Fibroblast of upper back skin (primary cell): Measurements from ENCODE around the gene RNF38.

ENCODE experiments used
- DNase-seq: peaks from one replicate; pipeline ENCODE4 v3.0.0-alpha.2; 2013

Gene RNF38

DNA sequence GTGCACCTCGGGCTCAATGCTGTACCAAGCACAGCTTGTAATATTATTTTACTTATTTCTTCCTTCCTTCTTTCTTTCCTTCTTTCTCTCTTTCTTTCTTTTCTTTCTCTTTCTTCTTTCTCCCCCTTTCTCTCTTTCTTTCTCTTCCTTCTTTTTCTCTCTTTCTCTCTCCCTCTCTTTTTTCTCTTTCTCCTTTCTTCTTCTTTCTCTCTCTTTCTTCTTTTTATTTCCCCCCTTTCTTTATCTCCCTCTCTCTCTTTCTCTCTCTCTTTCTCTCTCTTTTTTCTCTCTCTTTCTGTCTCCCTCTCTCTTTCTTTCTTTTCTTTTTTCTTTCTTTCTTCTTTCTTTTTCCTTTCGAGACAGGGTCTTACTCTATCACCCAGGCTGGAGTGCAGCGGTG, 109.1 kb downstream of the RNF38 start:
- no peak for DNase-seq

DNA sequence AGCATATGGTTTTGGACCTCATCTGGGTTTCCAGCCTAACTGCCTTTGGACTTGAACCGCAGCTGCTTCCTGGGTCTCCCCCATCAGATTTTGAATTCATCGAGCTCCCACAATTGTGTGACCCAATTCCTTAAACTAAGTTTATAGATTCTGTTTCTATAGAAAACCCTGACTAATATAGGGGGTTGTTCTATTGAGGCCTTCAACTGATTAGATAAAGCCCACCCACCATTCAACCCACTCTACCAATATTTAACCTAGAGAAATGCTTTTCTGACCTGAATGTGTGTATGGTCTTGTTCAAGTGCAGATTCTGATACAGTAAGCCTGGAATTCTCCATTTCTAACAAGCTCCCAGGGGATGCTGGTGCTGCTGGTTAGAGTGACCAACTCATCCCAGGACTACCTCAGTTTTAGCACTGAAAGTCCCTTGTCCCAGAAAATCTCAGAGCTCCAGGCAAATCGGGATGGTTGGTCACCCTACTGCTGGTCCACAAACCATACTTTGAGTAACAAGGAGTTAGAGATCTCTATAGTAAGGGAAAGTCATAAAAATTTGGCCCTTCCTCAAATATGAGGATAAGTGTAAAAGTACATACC, 110.1 kb downstream of the RNF38 start:
- DNase-seq: no peak

DNA sequence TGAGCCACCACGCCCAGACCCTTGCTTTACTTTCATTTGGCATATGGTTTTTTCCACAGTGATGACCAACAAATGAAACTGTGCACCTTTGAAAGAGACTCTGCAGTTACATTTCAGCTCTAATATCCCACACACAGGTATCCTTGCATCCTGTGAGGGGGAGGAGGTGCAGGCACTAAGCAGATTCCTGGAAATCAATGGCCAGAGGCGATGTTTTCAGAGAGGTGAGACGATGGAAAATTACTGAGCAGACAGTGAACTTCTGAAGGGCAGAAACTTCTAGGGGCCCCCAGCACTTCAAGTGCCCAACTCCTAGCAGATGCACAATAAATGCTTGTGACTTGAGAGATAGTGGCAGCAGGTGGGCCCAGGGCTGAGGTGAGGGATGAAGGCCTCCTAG, 112.0 kb downstream of the RNF38 start:
- no peak for DNase-seq
